Measurements from ENCODE around the gene SFT2D1. TPM values are rescaled to one million over a fixed set of nuclear protein-coding genes. Genes with fewer than 3 reads are reported as not detected.
"Not testable (repeated sequence)": the region's sequence is repeated elsewhere in the genome, so short reads cannot be mapped to it uniquely, and the experiment has no call there.

Gene SFT2D1
- total RNA-seq, 1 experiment from 2014 or later = 40.2 TPM

- H3K4ac ChIP-seq (ENCODE audit: low read depth, low read length); H3K18ac ChIP-seq (ENCODE audit: insufficient read length, low read depth, low read length); DNase-seq; H3K36me3 Mint-ChIP-seq (ENCODE audit: insufficient read depth in 1 of 3, low read depth in 3 of 3); H3K27ac Mint-ChIP-seq; H3K4me2 ChIP-seq (ENCODE audit: insufficient read depth, insufficient read length, low read length); H3K79me1 ChIP-seq (ENCODE audit: insufficient read depth, low read depth, low read length, poor library complexity, severe bottlenecking); H3K27me3 ChIP-seq (ENCODE audit: insufficient read depth, low read length); H3K4me3 Mint-ChIP-seq; H2BK120ac ChIP-seq (ENCODE audit: low read depth, low read length, poor library complexity, severe bottlenecking); H3K27me3 Mint-ChIP-seq (ENCODE audit: low read depth); H4K91ac ChIP-seq (ENCODE audit: insufficient read length, low read depth, low read length); H3K56ac ChIP-seq (ENCODE audit: insufficient read length, low read depth, low read length); H4K5ac ChIP-seq (ENCODE audit: insufficient read length, low read depth, low read length); H2BK12ac ChIP-seq (ENCODE audit: insufficient read length, low read depth, low read length); H3T11ph ChIP-seq (ENCODE audit: low read length); H2AK5ac ChIP-seq (ENCODE audit: insufficient read length, low read length); H4K20me1 ChIP-seq (ENCODE audit: control insufficient read depth, insufficient read depth, insufficient read length); H3K27ac ChIP-seq (ENCODE audit: insufficient read length, low read depth, low read length); H3K23me2 ChIP-seq (ENCODE audit: insufficient read length, low read depth, low read length, poor library complexity, severe bottlenecking); H3K23ac ChIP-seq (ENCODE audit: insufficient read length, low read depth, low read length); H3K9ac ChIP-seq (ENCODE audit: extremely low read depth, insufficient read length, low read length); H2BK20ac ChIP-seq (ENCODE audit: low read depth, low read length, poor library complexity, severe bottlenecking); H2BK15ac ChIP-seq (ENCODE audit: low read depth, low read length); H3K4me1 ChIP-seq (ENCODE audit: insufficient read depth, low read length); H2BK5ac ChIP-seq (ENCODE audit: insufficient read length, low read length); H3K14ac ChIP-seq (ENCODE audit: insufficient read depth, low read length); H3K9me3 Mint-ChIP-seq; H2AFZ ChIP-seq (ENCODE audit: low read length); H4K8ac ChIP-seq (replicated peaks; ENCODE audit: insufficient read length, low read depth, low read length); H3K9me3 ChIP-seq (ENCODE audit: control insufficient read depth, low read depth, low read length): not testable (repeated sequence)
- H3K4me1 Mint-ChIP-seq = peaks cover 10 to 16% of the 10 kb centered on the region in 2 experiments
- WGBS (ENCODE audit: extremely low coverage, insufficient read length, low lambda C conversion rate) = no CpG with 5 or more reads among the region's 2 CpGs
- H3K79me2 ChIP-seq (ENCODE audit: insufficient read depth, low read length) = peaks cover 20% of the 10 kb centered on the region
Measured at GRCh38 chr6:166344921-166345320, 2.6 kb upstream of the SFT2D1 start.
